Activated CD8-positive, alpha-beta T cell treated with anti-CD3 and anti-CD28 coated beads for 36 hours (primary cell): ENCODE measurements around the gene FKBP14. TPM values are rescaled to one million over a fixed set of nuclear protein-coding genes. Genes with fewer than 3 reads are reported as not detected.

Experiments
- ATAC-seq: fragments of 200-7000 bp; cut with Tn5 transposase; one replicate; pipeline ENCODE4 v1.10.0; 2021; ENCODE audit warnings: mild to moderate bottlenecking, moderate library complexity
- CTCF ChIA-PET: fragments of 350-600 bp; sonication (Branson Sonifier 250); formaldehyde crosslinking; loops from one replicate; lab custom pipeline; 2021; ENCODE audit warnings: antibody characterized with exemption; lab: Charles Lee
- POLR2A ChIA-PET: fragments of 350-600 bp; sonication (Branson Sonifier 250); formaldehyde crosslinking; loops from one replicate; lab custom pipeline; 2021; ENCODE audit warnings: antibody characterized with exemption; lab: Charles Lee
- DNase-seq: peaks from one replicate; pipeline ENCODE4 v3.0.0-alpha.2; 2020
- H3K27ac Mint-ChIP-seq: one replicate; pipeline ENCODE4 v1.8.0; 2021; ENCODE audit warnings: mild to moderate bottlenecking, mixed read lengths
- H3K27me3 Mint-ChIP-seq: one replicate; pipeline ENCODE4 v1.8.0; 2021; ENCODE audit warnings: mixed read lengths
- H3K36me3 Mint-ChIP-seq: one replicate; pipeline ENCODE4 v1.8.0; 2021; ENCODE audit warnings: low read depth, mixed read lengths
- H3K4me1 Mint-ChIP-seq: one replicate; pipeline ENCODE4 v1.8.0; 2021; ENCODE audit warnings: low read depth, mixed read lengths
- H3K4me3 Mint-ChIP-seq: one replicate; pipeline ENCODE4 v1.8.0; 2021; ENCODE audit warnings: mild to moderate bottlenecking, moderate library complexity, mixed read lengths
- H3K9me3 Mint-ChIP-seq: one replicate; pipeline ENCODE4 v1.8.0; 2021; ENCODE audit warnings: mixed read lengths
- intact Hi-C: fragments of 100-400 bp; cut with micrococcal nuclease; formaldehyde crosslinking; loops from one replicate; pipeline ENCODE4 v1.10.0; 2022
- total RNA-seq, 2 experiments: library from RNA; stranded (reverse); gene quantifications; one replicate each; pipeline ENCODE4 v1.2.3, GENCODE V29; 2021
- TF ChIP-seq, protein P1 (sequence below): fragments of 200-600 bp; IDR thresholded peaks from one replicate; pipeline ENCODE4 v1.8.0; 2022; ENCODE audit warnings: antibody characterized with exemption, mild to moderate bottlenecking

FKBP14 gene
- total RNA-seq, 2 experiments from 2014 or later: 8.8 to 9.0 TPM

DNA sequence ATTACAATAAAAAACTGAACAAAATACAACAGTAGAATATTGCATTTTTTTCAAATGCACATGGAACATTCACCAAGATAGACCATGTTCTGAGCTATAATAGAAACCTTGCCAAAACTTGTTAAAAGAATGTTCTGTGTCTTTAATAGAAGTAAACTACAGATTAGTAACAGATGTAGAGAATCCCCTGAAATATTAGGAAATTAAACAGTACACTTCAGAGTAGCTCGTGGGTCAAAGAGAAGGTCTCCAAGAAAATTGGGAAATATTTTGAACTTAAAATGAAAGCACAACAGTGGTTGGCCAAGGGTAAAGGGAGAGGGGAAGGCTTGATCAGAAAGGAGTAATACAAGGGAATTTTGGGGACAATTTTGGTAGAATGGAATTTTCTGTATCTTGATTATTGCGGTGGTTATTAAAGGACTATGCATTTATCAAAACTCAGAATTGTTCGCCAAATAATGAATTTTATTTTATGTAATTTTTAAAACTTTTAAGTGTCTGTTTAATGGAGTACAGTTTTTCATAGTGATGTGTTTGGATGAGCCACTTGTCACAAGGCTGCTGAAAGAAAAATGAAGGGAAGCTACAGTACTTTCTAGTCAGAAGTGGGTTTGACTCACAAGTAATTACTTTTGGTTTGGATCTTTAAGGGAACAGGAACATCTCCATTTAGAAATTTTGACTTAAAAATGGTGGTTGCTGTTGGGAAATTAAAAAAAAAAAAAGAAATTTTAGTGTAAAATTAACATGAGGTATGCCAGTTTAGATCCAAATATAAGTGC, 11.9 kb upstream of the FKBP14 start:
- intact Hi-C loops: no loop called here
- POLR2A ChIA-PET: no interaction called here
- no peak for ATAC-seq
- TF ChIP-seq, protein P1, sequence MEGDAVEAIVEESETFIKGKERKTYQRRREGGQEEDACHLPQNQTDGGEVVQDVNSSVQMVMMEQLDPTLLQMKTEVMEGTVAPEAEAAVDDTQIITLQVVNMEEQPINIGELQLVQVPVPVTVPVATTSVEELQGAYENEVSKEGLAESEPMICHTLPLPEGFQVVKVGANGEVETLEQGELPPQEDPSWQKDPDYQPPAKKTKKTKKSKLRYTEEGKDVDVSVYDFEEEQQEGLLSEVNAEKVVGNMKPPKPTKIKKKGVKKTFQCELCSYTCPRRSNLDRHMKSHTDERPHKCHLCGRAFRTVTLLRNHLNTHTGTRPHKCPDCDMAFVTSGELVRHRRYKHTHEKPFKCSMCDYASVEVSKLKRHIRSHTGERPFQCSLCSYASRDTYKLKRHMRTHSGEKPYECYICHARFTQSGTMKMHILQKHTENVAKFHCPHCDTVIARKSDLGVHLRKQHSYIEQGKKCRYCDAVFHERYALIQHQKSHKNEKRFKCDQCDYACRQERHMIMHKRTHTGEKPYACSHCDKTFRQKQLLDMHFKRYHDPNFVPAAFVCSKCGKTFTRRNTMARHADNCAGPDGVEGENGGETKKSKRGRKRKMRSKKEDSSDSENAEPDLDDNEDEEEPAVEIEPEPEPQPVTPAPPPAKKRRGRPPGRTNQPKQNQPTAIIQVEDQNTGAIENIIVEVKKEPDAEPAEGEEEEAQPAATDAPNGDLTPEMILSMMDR: no peak
- Mint-ChIP-seq H3K4me3 (no peak overlapping the region), H3K27me3 (no peaks in the 10 kb centered on the region), H3K27ac (no peak overlapping the region), H3K9me3 (no peaks in the 10 kb centered on the region), H3K4me1 (peaks cover 10% of the 10 kb centered on the region), H3K36me3 (peaks cover 4% of the 10 kb centered on the region)
- no peak for DNase-seq
- CTCF ChIA-PET: no interaction called here

DNA sequence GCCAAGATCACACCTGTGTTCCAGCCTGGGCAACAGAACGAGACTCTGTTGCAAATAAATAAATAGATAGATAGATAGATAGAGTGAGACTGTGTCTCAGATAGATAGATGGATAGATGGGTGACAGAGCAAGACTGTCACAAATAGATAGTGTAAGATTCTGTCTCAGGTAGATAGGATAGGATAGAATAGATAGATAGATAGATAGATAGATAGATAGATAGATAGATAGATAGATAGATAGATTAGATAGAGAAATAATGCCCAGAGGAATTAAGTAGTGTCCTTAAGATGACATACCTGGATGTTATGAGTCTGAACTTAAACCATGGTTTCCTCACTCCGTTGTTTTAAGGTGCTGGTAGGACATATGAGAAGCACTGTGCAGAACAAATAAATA, 9.7 kb upstream of the FKBP14 start:
- Mint-ChIP-seq H3K9me3 (no peaks in the 10 kb centered on the region), H3K4me1 (peaks cover 14% of the 10 kb centered on the region), H3K36me3 (peaks cover 4% of the 10 kb centered on the region), H3K27me3 (no peaks in the 10 kb centered on the region), H3K27ac (no peak overlapping the region), H3K4me3 (no peak overlapping the region)
- ATAC-seq (no peak), DNase-seq (no peak)
- ChIA-PET CTCF (interaction anchor here (1.6 kb wide), 1 partner anchor 157 kb away, joined by 4 read pairs; no protein-coding TSS in a partner anchor), POLR2A (no interaction called here)
- TF ChIP-seq, protein P1: no peak
- intact Hi-C loops: no loop called here

DNA sequence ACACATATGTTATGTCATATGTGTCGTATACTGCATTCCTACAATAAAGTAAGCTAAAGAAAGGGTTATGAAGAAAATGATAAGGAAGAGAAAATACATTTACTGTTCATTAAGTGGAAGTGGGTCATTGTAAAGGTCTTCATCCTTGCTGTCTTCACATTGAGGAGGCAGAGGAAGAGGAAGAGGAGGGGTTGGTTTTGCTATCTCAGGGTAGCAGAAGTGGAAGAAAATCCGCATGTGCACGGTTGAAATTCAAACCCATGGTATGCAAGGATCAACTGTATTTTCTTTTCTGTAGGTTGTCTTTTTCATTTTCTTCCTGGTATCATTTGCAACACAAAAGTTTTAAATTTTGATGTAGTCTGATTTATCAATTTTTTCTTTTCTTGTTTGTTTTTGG, 8.0 kb upstream of the FKBP14 start:
- Mint-ChIP-seq H3K4me1 (peaks cover 7% of the 10 kb centered on the region), H3K9me3 (no peaks in the 10 kb centered on the region), H3K4me3 (no peak overlapping the region), H3K36me3 (peaks cover 4% of the 10 kb centered on the region), H3K27me3 (no peaks in the 10 kb centered on the region), H3K27ac (no peak overlapping the region)
- TF ChIP-seq, protein P1: no peak
- intact Hi-C loops: no loop called here
- DNase-seq (no peak), ATAC-seq (no peak)
- ChIA-PET CTCF (interaction anchor here (0.9 kb wide), 1 partner anchor 76 kb away, joined by 3 read pairs; no protein-coding TSS in a partner anchor), POLR2A (no interaction called here)

DNA sequence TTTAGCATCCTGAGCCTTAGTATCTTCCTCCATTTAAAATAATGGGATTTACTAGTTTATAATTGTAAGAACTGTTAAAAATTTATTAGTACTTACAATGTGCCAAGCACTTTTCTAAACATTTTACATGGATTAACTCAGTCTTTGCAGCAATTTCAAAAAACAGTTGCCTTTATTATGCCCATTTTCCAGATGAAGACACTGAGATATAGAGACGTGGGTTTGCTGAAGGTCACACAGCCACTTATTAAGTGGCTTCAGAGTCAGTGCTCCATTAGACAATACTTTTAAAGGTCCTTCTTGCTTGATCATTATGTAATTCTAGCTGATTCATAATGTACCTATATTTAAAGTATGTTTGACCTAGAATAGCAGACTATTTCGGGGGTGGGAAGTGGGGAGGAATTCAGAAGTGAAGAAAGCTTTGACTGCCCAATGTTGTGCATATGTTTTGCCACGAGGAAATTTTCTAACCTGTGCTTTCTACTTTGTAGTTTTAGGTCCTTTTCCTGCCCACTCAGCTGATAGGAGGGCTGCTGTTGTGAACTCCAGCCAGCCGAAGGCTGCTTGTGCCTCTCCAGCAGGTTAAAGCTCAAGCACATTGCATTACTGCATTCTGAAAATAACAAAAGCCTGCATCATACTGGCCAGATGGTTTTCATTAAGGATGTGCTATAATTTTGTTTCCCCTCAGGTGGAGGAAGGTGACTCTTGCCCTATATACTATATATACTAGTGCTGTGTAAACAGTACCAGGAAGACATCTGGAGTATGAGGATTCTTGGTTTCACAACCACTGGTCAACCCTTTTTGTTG, 6.0 kb upstream of the FKBP14 start:
- intact Hi-C loops: no loop called here
- ChIA-PET CTCF (interaction anchor here (0.9 kb wide), 1 partner anchor 29 kb away, joined by 3 read pairs; no protein-coding TSS in a partner anchor), POLR2A (no interaction called here)
- Mint-ChIP-seq H3K4me3 (no peak overlapping the region), H3K27me3 (no peaks in the 10 kb centered on the region), H3K27ac (no peak overlapping the region), H3K4me1 (peaks cover 4% of the 10 kb centered on the region), H3K9me3 (no peaks in the 10 kb centered on the region), H3K36me3 (peaks cover 4% of the 10 kb centered on the region)
- TF ChIP-seq, protein P1: no peak
- no peak for ATAC-seq
- no peak for DNase-seq
